DOHH2 (cell line): ENCODE measurements around the gene CAPN15.
A peak's percentile ranks its signal among the peaks of the same experiment; 100 is the strongest.
"Not testable (repeated sequence)": the region's sequence is repeated elsewhere in the genome, so short reads cannot be mapped to it uniquely, and the experiment has no call there.

ENCODE experiments used
- H3F3A ChIP-seq: fragments of 200-600 bp; sonication (generic), shearing (Covaris generic); 2 replicates; pipeline ENCODE4 v1.6.0; 2016; ENCODE audit warnings: antibody characterized with exemption, mild to moderate bottlenecking; ENCODE audit not compliant: control insufficient read depth, insufficient read depth
- H3K27ac ChIP-seq: fragments of 200-600 bp; sonication (generic); 2 replicates; pipeline ENCODE4 v1.5.1; 2014; ENCODE audit warnings: low read depth, mild to moderate bottlenecking, low read length, moderate library complexity
- H3K27me3 ChIP-seq: fragments of 200-600 bp; sonication (generic); 2 replicates; pipeline ENCODE4 v1.6.1; 2014; ENCODE audit warnings: mild to moderate bottlenecking, low read length, mixed read lengths; ENCODE audit not compliant: control insufficient read depth
- H3K36me3 ChIP-seq: fragments of 200-600 bp; sonication (generic); 2 replicates; pipeline ENCODE4 v1.6.1; 2014; ENCODE audit warnings: mild to moderate bottlenecking, low read length, moderate library complexity, mixed read lengths; ENCODE audit not compliant: control insufficient read depth
- H3K4me1 ChIP-seq: fragments of 200-600 bp; sonication (generic); 2 replicates; pipeline ENCODE4 v1.6.1; 2014; ENCODE audit warnings: mild to moderate bottlenecking, low read length, mixed read lengths; ENCODE audit not compliant: control insufficient read depth
- H3K4me2 ChIP-seq: fragments of 200-600 bp; sonication (generic); 2 replicates; pipeline ENCODE4 v1.6.0; 2014; ENCODE audit warnings: mild to moderate bottlenecking, low read length, moderate library complexity
- H3K4me3 ChIP-seq: fragments of 200-600 bp; sonication (generic); 2 replicates; pipeline ENCODE4 v1.5.1; 2014; ENCODE audit warnings: mild to moderate bottlenecking, low read length, mixed read lengths
- H3K79me2 ChIP-seq: fragments of 200-600 bp; sonication (generic); 2 replicates; pipeline ENCODE4 v1.6.1; 2014; ENCODE audit warnings: mild to moderate bottlenecking, low read length, mixed read lengths; ENCODE audit not compliant: control insufficient read depth
- H3K9me2 ChIP-seq: fragments of 200-600 bp; sonication (generic); replicated peaks from 2 replicates; pipeline ENCODE4 v1.6.1; 2014; ENCODE audit warnings: mild to moderate bottlenecking, low read length, mixed read lengths; ENCODE audit not compliant: control insufficient read depth
- H3K9me3 ChIP-seq: fragments of 200-600 bp; sonication (generic); 2 replicates; pipeline ENCODE4 v1.6.1; 2014; ENCODE audit warnings: antibody characterized with exemption, low read length, mixed read lengths; ENCODE audit not compliant: control insufficient read depth, insufficient read depth
- H4K20me1 ChIP-seq: fragments of 200-600 bp; sonication (generic); 2 replicates; pipeline ENCODE4 v1.6.0; 2014; ENCODE audit warnings: low read depth, mild to moderate bottlenecking, antibody characterized with exemption, low read length, moderate library complexity; ENCODE audit not compliant: control insufficient read depth, insufficient read depth
- CTCF ChIP-seq: fragments of 200-600 bp; sonication (generic); IDR thresholded peaks from one replicate; pipeline ENCODE4 v1.5.1; 2014; ENCODE audit warnings: antibody characterized with exemption, mild to moderate bottlenecking, low read depth, low read length; ENCODE audit not compliant: poor library complexity, severe bottlenecking
- EZH2phosphoT487 ChIP-seq: fragments of 200-600 bp; sonication (generic); IDR thresholded peaks from 2 replicates; pipeline ENCODE4 v1.6.1; 2017; ENCODE audit warnings: borderline replicate concordance, mild to moderate bottlenecking, antibody characterized with exemption, low read length, moderate library complexity, mixed read lengths

Gene CAPN15

GRCh38 chr16:527015-527903, at the start of gene CAPN15:
CAPN15 (plus strand) TSS chr16:527712; CDS start chr16:546839, 19,127 bp downstream.
- peaks cover 14% of the 10 kb centered on the region for H4K20me1 ChIP-seq
- H3K27me3 ChIP-seq = no peaks in the 10 kb centered on the region

GRCh38 chr16:478287-478686, 49.2 kb upstream of the CAPN15 start:
- H4K20me1 ChIP-seq, H3K9me3 ChIP-seq, H3K4me2 ChIP-seq, H3K9me2 ChIP-seq, H3K79me2 ChIP-seq, H3F3A ChIP-seq, H3K27ac ChIP-seq, H3K36me3 ChIP-seq, H3K4me3 ChIP-seq, H3K27me3 ChIP-seq, H3K4me1 ChIP-seq: not testable (repeated sequence)

More at GRCh38 chr16:527015-527903, at the start of gene CAPN15:
- Histone ChIP-seq H3F3A (peaks cover 5% of the 10 kb centered on the region), H3K27ac (peak within 1 kb of the TSS; percentile 46), H3K36me3 (peaks cover 31% of the 10 kb centered on the region), H3K4me2 (peak within 1 kb of the TSS; percentile 81), H3K4me3 (peak within 1 kb of the TSS; percentile 83), H3K4me1 (peaks cover 39% of the 10 kb centered on the region), H3K9me3 (no peaks in the 10 kb centered on the region), H3K79me2 (peaks cover 76% of the 10 kb centered on the region), H3K9me2 (no peaks in the 10 kb centered on the region)
- TF ChIP-seq EZH2phosphoT487 (no peak), CTCF (no peak)

- Histone ChIP-seq H3K9me3 (no peaks in the 10 kb centered on the region), H3K4me3 (no peak overlapping the region), H3F3A (no peaks in the 10 kb centered on the region), H3K79me2 (no peaks in the 10 kb centered on the region), H3K9me2 (no peaks in the 10 kb centered on the region), H3K27me3 (no peaks in the 10 kb centered on the region), H3K4me1 (no peaks in the 10 kb centered on the region), H3K4me2 (no peak overlapping the region), H4K20me1 (no peaks in the 10 kb centered on the region), H3K27ac (no peak overlapping the region), H3K36me3 (peaks cover 6% of the 10 kb centered on the region; the same call in 1 of the 2 replicates)
- no peak for TF ChIP-seq CTCF
- TF ChIP-seq EZH2phosphoT487 = no peak
These were observed 44.9 kb upstream of the CAPN15 start for GRCh38 chr16:482468-483185.
